ENCODE measurements around the gene GUCY1A2. TPM values are rescaled to one million over a fixed set of nuclear protein-coding genes. Genes with fewer than 3 reads are reported as not detected.
"Not testable (repeated sequence)": the region's sequence is repeated elsewhere in the genome, so short reads cannot be mapped to it uniquely, and the experiment has no call there.

Gene GUCY1A2
- total RNA-seq, 1 donor from 2014 or later, result 17.8 TPM

- no peaks in the 10 kb centered on the region for H3K9me3 ChIP-seq (ENCODE audit: insufficient read depth, low read depth, low read length)
- no peaks in the 10 kb centered on the region for H3K9me3 Mint-ChIP-seq (ENCODE audit: unreplicated experiment)
- H4K20me1 ChIP-seq (ENCODE audit: insufficient read depth, low read length), result no peaks in the 10 kb centered on the region
- H3K4me2 ChIP-seq (ENCODE audit: low read length), result no peak overlapping the region
- peak; percentile 15 for DNase-seq (ENCODE audit: low read depth)
- no peak overlapping the region for H3K9ac ChIP-seq (ENCODE audit: low read length)
- no peaks in the 10 kb centered on the region for H3K27me3 Mint-ChIP-seq (ENCODE audit: low read depth, unreplicated experiment)
- TF ChIP-seq EZH2 (IDR thresholded peaks at IDR 0.05; ENCODE audit: insufficient read depth, low read length) (no peak), CTCF (IDR thresholded peaks at IDR 0.05; ENCODE audit: insufficient read depth, low read depth, low read length) (no peak)
- peaks cover 3% of the 10 kb centered on the region for H3K36me3 Mint-ChIP-seq (ENCODE audit: low read depth, unreplicated experiment)
- H3K27ac Mint-ChIP-seq (ENCODE audit: unreplicated experiment), result no peak overlapping the region
- H2AFZ ChIP-seq (ENCODE audit: low read depth, low read length), result no peak overlapping the region
- H3K4me3 ChIP-seq (ENCODE audit: insufficient read depth, low read depth, low read length), result no peak overlapping the region
- no peak overlapping the region for H3K4me3 Mint-ChIP-seq (ENCODE audit: unreplicated experiment)
- H3K27ac ChIP-seq (ENCODE audit: low read depth, low read length), result no peak overlapping the region
- H3K36me3 ChIP-seq (ENCODE audit: insufficient read depth, low read length), result no peaks in the 10 kb centered on the region
- no peaks in the 10 kb centered on the region for H3K27me3 ChIP-seq (ENCODE audit: insufficient read depth, low read length)
- H3K79me2 ChIP-seq (ENCODE audit: insufficient read depth, low read length), result no peaks in the 10 kb centered on the region
- no peak for FAIRE-seq
- no peaks in the 10 kb centered on the region for H3K4me1 ChIP-seq (ENCODE audit: insufficient read depth, low read length)
- peaks cover 4% of the 10 kb centered on the region for H3K4me1 Mint-ChIP-seq (ENCODE audit: low read depth, unreplicated experiment)
Measured at GRCh38 chr11:106828576-106828975, 189.7 kb downstream of the GUCY1A2 start.

GRCh38 chr11:106827687-106828086 is 190.6 kb downstream of the GUCY1A2 start:
- Histone ChIP-seq H4K20me1 (ENCODE audit: insufficient read depth, low read length) (no peaks in the 10 kb centered on the region), H3K79me2 (ENCODE audit: insufficient read depth, low read length) (no peaks in the 10 kb centered on the region), H3K4me1 (ENCODE audit: insufficient read depth, low read length) (no peaks in the 10 kb centered on the region), H3K27me3 (ENCODE audit: insufficient read depth, low read length) (no peaks in the 10 kb centered on the region), H3K4me3 (ENCODE audit: insufficient read depth, low read depth, low read length) (no peak overlapping the region), H3K27ac (ENCODE audit: low read depth, low read length) (no peak overlapping the region), H2AFZ (ENCODE audit: low read depth, low read length) (no peak overlapping the region), H3K9ac (ENCODE audit: low read length) (no peak overlapping the region), H3K36me3 (ENCODE audit: insufficient read depth, low read length) (no peaks in the 10 kb centered on the region), H3K9me3 (ENCODE audit: insufficient read depth, low read depth, low read length) (no peaks in the 10 kb centered on the region), H3K4me2 (ENCODE audit: low read length) (no peak overlapping the region)
- FAIRE-seq (no peak), DNase-seq (ENCODE audit: low read depth) (no peak)
- H3K4me3 Mint-ChIP-seq (ENCODE audit: unreplicated experiment), result no peak overlapping the region
- no peaks in the 10 kb centered on the region for H3K27me3 Mint-ChIP-seq (ENCODE audit: low read depth, unreplicated experiment)
- peaks cover 3% of the 10 kb centered on the region for H3K36me3 Mint-ChIP-seq (ENCODE audit: low read depth, unreplicated experiment)
- no peak overlapping the region for H3K27ac Mint-ChIP-seq (ENCODE audit: unreplicated experiment)
- H3K9me3 Mint-ChIP-seq (ENCODE audit: unreplicated experiment), result no peaks in the 10 kb centered on the region
- peaks cover 4% of the 10 kb centered on the region for H3K4me1 Mint-ChIP-seq (ENCODE audit: low read depth, unreplicated experiment)
- TF ChIP-seq EZH2 (IDR thresholded peaks at IDR 0.05; ENCODE audit: insufficient read depth, low read length) (no peak), CTCF (IDR thresholded peaks at IDR 0.05; ENCODE audit: insufficient read depth, low read depth, low read length) (no peak)

DNA sequence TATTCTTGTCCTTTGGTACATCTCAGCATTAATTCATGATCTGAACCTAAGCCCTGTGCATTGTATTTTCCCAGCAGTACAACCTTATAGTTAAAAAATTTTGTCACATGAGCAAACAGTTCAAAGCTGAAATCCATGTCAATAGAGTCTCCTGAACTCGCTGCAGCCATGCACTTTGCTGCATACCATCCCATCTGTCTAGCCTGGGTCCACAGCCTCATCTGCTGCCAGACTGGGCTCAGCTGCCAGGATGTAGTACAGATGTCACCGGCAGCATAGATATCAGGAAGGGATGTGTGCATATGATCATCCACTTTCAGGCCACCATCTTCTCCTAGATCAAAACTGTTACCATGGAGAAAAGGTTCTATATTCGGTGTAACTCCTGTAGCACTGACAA is 191.7 kb downstream of the GUCY1A2 start:
- H3K36me3 ChIP-seq (ENCODE audit: insufficient read depth, low read length); FAIRE-seq; H3K4me1 Mint-ChIP-seq (ENCODE audit: low read depth, unreplicated experiment); H4K20me1 ChIP-seq (ENCODE audit: insufficient read depth, low read length); H3K9ac ChIP-seq (ENCODE audit: low read length); H3K27me3 Mint-ChIP-seq (ENCODE audit: low read depth, unreplicated experiment); H3K4me3 Mint-ChIP-seq (ENCODE audit: unreplicated experiment); H3K27ac Mint-ChIP-seq (ENCODE audit: unreplicated experiment); H3K79me2 ChIP-seq (ENCODE audit: insufficient read depth, low read length); DNase-seq (ENCODE audit: low read depth); H3K4me1 ChIP-seq (ENCODE audit: insufficient read depth, low read length); H2AFZ ChIP-seq (ENCODE audit: low read depth, low read length); H3K4me2 ChIP-seq (ENCODE audit: low read length); H3K36me3 Mint-ChIP-seq (ENCODE audit: low read depth, unreplicated experiment); H3K27me3 ChIP-seq (ENCODE audit: insufficient read depth, low read length); H3K9me3 ChIP-seq (ENCODE audit: insufficient read depth, low read depth, low read length); H3K4me3 ChIP-seq (ENCODE audit: insufficient read depth, low read depth, low read length); H3K9me3 Mint-ChIP-seq (ENCODE audit: unreplicated experiment); H3K27ac ChIP-seq (ENCODE audit: low read depth, low read length): not testable (repeated sequence)

All from astrocyte (in vitro differentiated cells and primary cell).